ENCODE measurements around the gene LTC4S. TPM values are rescaled to one million over a fixed set of nuclear protein-coding genes. Genes with fewer than 3 reads are reported as not detected.

LTC4S gene
- total RNA-seq, 1 experiment from 2014 or later, result 2.4 TPM

- Mint-ChIP-seq H3K9me3 (ENCODE audit: unreplicated experiment) (no peaks in the 10 kb centered on the region), H3K27ac (ENCODE audit: unreplicated experiment) (peak overlapping the region; percentile 81), H3K36me3 (ENCODE audit: insufficient read depth, unreplicated experiment) (peaks cover 61% of the 10 kb centered on the region), H3K27me3 (ENCODE audit: insufficient read depth, unreplicated experiment) (no peaks in the 10 kb centered on the region), H3K4me1 (ENCODE audit: low read depth, unreplicated experiment) (peaks cover 13% of the 10 kb centered on the region), H3K4me3 (ENCODE audit: unreplicated experiment) (peak overlapping the region; percentile 72)
- intact Hi-C loops (cut with micrococcal nuclease; ENCODE audit: unreplicated experiment), result no loop called here
- peaks cover 3% of the 10 kb centered on the region for H3K36me3 ChIP-seq (ENCODE audit: control insufficient read depth, insufficient read depth, low read length)
- H3K4me3 ChIP-seq (ENCODE audit: low read depth, low read length), result peak overlapping the region; percentile 97
- no peak for DNase-seq
- H3K4me1 ChIP-seq, result peaks cover 18% of the 10 kb centered on the region
- BruUV-seq (replicated peaks), result TSS peak; percentile 33
- no peak for TF ChIP-seq CTCF (IDR thresholded peaks at IDR 0.05; ENCODE audit: insufficient read depth in 1 of 2, low read depth in 1 of 2, low read length in 1 of 2, severe bottlenecking in 1 of 2, unreplicated experiment in 1 of 2)
- ChIA-PET POLR2A (no interaction called here), CTCF (interaction anchor here (0.8 to 1.1 kb wide), 3 partner anchors 14 to 50 kb away, joined by 3 read pairs; no protein-coding TSS in a partner anchor)
- no peaks in the 10 kb centered on the region for H3K27me3 ChIP-seq (replicated peaks; ENCODE audit: control insufficient read depth, insufficient read depth, low read length)
- H3K9me3 ChIP-seq, result no peaks in the 10 kb centered on the region
Observed at GRCh38 chr5:179805070-179805528, 11.3 kb downstream of the LTC4S start.

DNA sequence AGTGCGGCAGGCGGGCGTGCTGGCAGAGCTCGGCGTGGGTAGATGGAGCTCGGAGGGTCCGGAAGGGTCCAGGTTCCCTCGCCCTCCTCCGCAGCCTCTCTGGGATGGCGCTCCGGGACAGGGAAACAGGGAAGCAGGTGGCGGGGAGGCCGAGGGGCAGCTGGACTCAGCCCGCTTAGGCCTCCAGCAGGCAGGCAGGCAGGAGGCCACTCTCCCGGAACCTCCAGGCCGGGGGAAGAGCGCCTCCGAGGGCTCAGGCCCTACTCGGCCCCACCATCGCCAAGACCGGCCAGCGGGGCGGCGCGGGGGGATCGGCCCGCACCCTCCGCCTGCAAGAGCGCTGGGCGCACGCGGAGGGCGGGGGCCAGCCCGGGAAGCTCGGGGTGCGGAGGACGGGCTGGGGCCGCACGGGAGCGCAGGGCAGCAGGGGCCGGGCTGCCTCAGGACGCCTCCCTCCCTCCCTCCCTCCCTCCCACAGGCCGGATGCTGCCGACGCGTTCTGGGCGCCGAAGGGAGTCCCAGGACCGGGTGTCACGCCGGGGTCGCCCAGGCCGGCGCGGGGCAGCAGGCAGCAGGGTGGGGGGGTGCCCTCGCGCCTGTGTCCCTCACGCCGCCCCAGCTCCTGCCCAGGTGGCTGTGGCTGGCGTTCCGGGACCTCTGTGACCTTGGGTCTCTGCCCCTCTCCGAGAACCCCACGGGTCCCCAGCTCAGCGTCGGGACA, 11.9 kb downstream of the LTC4S start:
- H3K36me3 Mint-ChIP-seq (ENCODE audit: insufficient read depth, unreplicated experiment), result peaks cover 61% of the 10 kb centered on the region
- peak in 1 of 2 experiments; percentile 41 for DNase-seq
- no peaks in the 10 kb centered on the region for H3K27me3 Mint-ChIP-seq (ENCODE audit: insufficient read depth, unreplicated experiment)
- H3K36me3 ChIP-seq (ENCODE audit: control insufficient read depth, insufficient read depth, low read length), result peaks cover 3% of the 10 kb centered on the region
- peaks cover 13% of the 10 kb centered on the region for H3K4me1 Mint-ChIP-seq (ENCODE audit: low read depth, unreplicated experiment)
- peaks cover 18% of the 10 kb centered on the region for H3K4me1 ChIP-seq
- no peaks in the 10 kb centered on the region for H3K9me3 ChIP-seq
- intact Hi-C loops (cut with micrococcal nuclease; ENCODE audit: unreplicated experiment), result loop anchor here (2.0 kb wide), 1 partner anchor 43 kb away; no protein-coding TSS in a partner anchor
- H3K9me3 Mint-ChIP-seq (ENCODE audit: unreplicated experiment), result no peaks in the 10 kb centered on the region
- ChIA-PET CTCF (interaction anchor here (0.8 to 1.1 kb wide), 3 partner anchors 13 to 50 kb away, joined by 3 read pairs; no protein-coding TSS in a partner anchor), POLR2A (interaction anchor here (0.6 kb wide), 1 partner anchor 264 kb away, joined by 19 read pairs; no protein-coding TSS in a partner anchor)
- H3K27ac Mint-ChIP-seq (ENCODE audit: unreplicated experiment), result peak overlapping the region; percentile 81
- no peak for TF ChIP-seq CTCF (IDR thresholded peaks at IDR 0.05; ENCODE audit: insufficient read depth in 1 of 2, low read depth in 1 of 2, low read length in 1 of 2, severe bottlenecking in 1 of 2, unreplicated experiment in 1 of 2)
- H3K4me3 Mint-ChIP-seq (ENCODE audit: unreplicated experiment), result peak overlapping the region; percentile 72
- BruUV-seq (replicated peaks), result no TSS peak
- H3K27me3 ChIP-seq (replicated peaks; ENCODE audit: control insufficient read depth, insufficient read depth, low read length), result no peaks in the 10 kb centered on the region
- peak overlapping the region; percentile 97 for H3K4me3 ChIP-seq (ENCODE audit: low read depth, low read length)

DNA sequence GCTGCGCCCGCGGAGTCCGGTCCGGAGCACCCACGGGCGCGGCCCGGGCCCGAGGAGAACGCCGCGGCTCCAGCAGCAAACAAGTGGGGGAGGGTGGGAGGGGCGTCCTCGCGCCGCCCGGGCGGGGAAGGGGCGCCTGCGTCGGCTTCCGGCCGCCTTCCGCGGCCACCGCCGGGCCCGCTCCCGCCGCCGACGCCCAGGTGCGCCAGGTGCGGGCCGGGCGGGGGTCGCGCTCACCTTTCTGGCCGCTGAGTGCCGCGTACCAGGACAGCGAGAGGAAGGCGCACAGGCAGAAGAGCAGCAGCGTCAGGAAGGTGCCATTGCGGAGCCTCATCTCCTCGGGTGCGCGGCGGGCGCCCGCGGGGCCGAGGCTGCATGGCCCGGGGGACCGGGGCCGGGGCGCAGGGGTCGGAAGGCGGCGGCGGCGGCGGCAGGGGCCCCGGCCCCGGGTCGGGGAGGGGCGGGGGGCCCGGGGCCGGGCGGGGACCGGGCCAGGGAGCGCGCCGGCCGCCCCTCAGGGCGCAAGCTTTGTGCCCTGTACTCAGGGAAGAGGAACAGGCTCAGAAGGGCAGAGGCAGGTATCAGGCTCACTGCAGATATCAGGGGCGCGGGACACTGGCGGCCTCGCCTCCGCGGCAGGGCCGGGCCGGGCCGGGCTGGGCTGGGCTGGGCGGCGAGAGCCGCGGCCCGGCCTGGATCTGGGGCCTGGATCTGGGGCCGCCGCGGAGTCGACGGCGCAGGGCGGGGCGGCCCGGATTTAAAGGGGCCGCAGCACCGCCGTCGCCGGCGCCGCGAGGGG, 12.7 kb downstream of the LTC4S start, which contains the start of gene MGAT4B:
TSS of gene MGAT4B (minus strand) at position 617 of the 799 bp plus-strand sequence. CDS start at position 334, 283 bp downstream.
- intact Hi-C loops (cut with micrococcal nuclease; ENCODE audit: unreplicated experiment), result loop anchor here (2.0 kb wide), 1 partner anchor 44 kb away; no protein-coding TSS in a partner anchor
- H3K27me3 ChIP-seq (replicated peaks; ENCODE audit: control insufficient read depth, insufficient read depth, low read length), result no peaks in the 10 kb centered on the region

More for the DNA sequence above, 12.7 kb downstream of the LTC4S start, which contains the start of gene MGAT4B:
- Mint-ChIP-seq H3K4me1 (ENCODE audit: low read depth, unreplicated experiment) (peaks cover 13% of the 10 kb centered on the region), H3K27ac (ENCODE audit: unreplicated experiment) (peak within 1 kb of the TSS; percentile 84), H3K36me3 (ENCODE audit: insufficient read depth, unreplicated experiment) (peaks cover 61% of the 10 kb centered on the region), H3K27me3 (ENCODE audit: insufficient read depth, unreplicated experiment) (no peaks in the 10 kb centered on the region), H3K9me3 (ENCODE audit: unreplicated experiment) (no peaks in the 10 kb centered on the region), H3K4me3 (ENCODE audit: unreplicated experiment) (peak within 1 kb of the TSS; percentile 72)
- Histone ChIP-seq H3K9me3 (no peaks in the 10 kb centered on the region), H3K4me1 (peaks cover 18% of the 10 kb centered on the region), H3K36me3 (ENCODE audit: control insufficient read depth, insufficient read depth, low read length) (peaks cover 3% of the 10 kb centered on the region), H3K4me3 (ENCODE audit: low read depth, low read length) (peak within 1 kb of the TSS; percentile 97)
- no TSS peak for BruUV-seq (replicated peaks)
- DNase-seq, result peak; percentile 71 to 86
- no peak for TF ChIP-seq CTCF (IDR thresholded peaks at IDR 0.05; ENCODE audit: insufficient read depth in 1 of 2, low read depth in 1 of 2, low read length in 1 of 2, severe bottlenecking in 1 of 2, unreplicated experiment in 1 of 2)
- ChIA-PET CTCF (interaction anchor here (1.1 kb wide), 1 partner anchor 51 kb away, joined by 3 read pairs; no protein-coding TSS in a partner anchor), POLR2A (interaction anchor here (0.5 to 1.0 kb wide), 3 partner anchors 13 to 265 kb away, joined by 4 to 19 read pairs (median 4); partner anchors contain the start of gene HNRNPH1)

All from Caco-2 (cell line).